Ecto neural progenitor cell (in vitro differentiated cells): ENCODE results near the gene GPR21.

Experiments
- DNase-seq: peaks from one replicate; pipeline ENCODE4 v3.0.0-alpha.2; 2018; ENCODE audit warnings: low spot score

GPR21 gene

DNA sequence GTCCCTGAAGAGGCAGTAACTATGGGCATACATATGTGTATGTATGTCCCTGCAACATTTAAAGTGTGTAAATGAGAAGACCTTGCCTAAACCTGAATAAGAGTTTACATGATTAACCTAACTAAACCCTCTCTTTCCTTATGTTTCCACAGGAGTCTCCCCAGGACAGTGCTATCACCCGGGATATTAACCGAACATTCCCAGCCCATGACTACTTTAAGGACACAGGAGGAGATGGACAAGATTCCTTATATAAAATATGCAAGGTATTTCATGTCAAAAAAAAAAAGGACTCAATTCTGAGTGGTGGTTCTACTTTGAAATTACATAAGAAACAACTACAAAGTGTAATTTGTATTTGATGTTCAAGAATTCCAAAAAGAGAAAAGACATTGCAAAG is 31.7 kb downstream of the GPR21 start:
- no peak for DNase-seq

DNA sequence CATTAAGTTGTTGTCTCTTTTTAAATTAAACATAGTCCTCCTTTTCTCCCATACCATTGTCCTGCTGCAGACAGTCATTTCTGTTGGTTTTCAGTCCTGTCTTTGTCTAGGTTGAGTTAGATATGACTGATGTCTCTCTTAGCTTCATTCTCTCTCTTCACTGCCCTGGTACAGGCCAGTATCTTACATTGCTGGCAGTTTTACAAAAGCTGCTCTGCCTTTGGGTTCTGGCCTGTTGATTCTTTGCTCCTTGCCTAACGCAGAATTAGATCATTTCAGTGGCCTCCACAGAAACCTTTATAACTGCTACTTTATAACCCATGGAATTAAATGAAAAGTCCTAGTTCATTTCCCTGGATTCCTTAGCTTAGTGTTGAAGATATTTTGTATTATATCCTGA is 33.7 kb downstream of the GPR21 start:
- no peak for DNase-seq

DNA sequence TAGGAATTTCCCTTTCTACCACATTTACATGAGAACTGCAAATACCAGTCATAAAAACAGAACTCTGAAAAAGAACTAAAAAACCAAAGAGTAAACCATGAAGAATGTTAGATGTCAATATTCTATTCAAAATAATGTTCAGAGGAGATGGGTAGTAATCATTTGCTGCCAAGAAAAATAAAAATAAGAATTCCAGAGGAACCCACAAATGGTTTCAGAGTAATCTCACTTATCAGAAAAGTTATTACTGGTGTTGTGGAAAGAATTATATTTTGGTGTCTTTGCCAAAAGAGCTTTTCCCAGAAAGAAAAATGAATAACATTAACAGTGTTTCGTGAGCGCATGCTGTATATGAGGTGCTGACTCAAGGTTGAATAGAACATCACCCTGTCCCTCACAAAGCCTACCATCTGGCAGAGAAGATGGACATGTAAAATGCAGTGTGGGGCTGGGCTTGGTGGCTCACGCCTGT is 35.6 kb downstream of the GPR21 start:
- no peak for DNase-seq

DNA sequence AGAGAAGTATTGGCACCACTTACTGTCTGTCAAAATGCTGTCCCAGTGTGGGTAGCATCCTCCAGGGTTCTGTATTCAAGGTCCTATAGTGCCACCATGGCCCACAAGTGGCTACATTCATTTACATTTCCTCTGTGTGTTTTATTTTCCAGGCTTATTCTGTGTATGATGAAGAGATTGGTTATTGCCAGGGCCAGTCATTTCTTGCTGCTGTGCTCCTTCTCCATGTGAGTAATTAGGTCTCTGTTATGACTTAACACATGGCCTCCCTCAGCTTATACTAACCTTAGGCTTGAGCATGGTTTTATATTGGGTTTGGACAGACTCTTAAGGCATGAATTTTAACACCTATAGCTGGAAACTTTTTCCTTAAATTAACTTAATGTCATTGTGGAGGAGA is 36.7 kb downstream of the GPR21 start:
- DNase-seq, result no peak

DNA sequence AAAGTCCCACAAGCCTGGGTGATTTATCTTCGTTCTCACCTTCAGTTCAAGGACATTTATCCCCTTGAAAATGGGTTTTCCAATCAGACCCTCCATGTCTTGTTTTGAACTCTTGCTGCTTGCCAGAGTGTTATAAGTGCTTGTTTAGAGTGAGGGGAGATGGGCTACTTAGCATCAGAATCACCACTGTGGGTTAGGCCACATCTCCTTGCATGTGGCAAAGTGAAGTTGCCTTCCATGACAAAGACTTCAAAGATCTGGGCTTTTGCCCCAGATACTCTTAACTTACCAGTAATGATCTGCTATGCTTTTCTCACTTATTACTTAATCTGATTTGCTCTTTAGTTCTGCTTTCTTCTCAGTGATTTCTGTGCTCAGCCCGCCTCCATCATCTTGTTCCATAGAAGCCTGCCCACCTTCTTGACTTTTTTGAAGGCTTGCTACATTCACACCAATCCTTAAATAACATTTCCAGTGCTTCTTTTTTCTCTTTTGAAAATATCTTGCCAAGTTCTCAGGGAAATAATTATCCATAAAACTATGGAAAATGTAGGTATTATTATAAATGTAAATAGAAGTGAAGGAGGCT is 39.0 kb downstream of the GPR21 start:
- no peak for DNase-seq

DNA sequence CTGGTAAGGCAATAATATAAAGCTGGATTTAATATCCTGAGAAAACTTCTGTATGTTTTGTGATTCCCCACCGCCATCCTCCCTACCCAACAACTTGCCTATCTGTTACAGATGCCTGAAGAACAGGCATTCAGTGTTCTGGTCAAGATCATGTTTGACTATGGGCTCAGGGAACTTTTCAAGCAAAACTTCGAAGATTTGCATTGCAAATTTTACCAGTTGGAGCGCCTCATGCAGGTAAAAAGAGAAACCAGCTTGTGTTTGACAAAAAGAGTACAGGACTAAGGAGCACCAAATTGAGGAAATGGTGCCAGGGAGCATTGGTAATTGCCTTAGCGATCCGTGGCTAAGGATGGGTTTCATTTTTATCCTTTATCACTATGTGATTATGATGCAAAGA is 40.0 kb downstream of the GPR21 start:
- no peak for DNase-seq

DNA sequence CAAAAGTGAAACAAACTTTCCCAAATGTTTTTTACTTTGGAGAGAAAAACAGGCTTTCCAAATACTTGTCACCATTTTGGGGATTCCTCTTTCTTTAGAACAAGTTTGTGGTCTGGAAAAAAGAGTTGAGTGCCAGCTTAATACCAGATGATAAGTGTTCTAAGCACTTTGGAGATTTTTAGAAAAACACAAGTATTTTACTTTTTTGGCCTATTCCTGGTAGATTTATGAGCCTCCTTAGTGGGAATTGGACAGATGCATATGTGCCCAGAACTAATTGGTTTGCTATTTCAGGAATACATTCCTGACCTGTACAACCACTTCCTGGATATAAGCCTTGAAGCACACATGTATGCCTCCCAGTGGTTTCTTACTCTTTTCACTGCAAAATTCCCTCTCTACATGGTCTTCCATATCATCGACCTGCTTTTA is 40.5 kb downstream of the GPR21 start:
- DNase-seq, result no peak

DNA sequence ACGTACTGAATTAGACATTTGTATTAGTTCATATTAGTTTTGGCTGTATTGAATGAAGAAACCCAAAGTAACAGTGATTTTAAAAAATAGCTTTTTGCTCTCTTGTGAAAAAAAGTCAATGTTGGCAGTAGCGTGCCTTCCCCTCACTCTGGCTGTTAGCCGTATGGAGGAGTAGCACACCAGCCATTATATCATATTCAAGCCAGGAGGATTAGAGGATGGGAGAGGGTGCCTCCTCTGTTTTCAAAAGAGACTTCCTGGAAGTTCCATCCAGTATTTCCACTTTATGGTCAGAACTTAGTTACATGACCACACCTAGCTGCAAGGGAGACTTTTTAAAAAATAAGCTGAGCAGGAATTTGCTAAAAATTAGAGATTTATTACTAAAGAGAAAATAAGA is 41.2 kb downstream of the GPR21 start:
- no peak for DNase-seq

DNA sequence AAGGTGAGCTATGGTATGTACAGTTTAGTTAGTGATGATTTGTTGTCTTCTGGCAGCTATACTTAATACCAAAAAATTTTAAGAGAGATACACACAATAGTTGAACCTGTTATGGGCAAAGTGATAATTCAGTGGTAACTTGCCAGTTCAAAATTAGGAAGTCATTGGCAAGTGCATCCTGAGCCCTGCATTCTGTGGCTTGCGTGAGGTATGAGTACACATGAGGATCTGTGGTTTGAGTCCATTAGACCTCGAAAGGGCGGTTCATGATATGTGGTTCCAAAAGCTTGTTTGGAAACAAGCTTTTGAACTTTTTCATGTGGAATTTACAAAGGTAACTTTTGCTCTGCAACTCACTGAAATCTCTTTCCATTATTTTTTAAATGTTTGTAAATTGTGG is 47.0 kb downstream of the GPR21 start:
- no peak for DNase-seq

DNA sequence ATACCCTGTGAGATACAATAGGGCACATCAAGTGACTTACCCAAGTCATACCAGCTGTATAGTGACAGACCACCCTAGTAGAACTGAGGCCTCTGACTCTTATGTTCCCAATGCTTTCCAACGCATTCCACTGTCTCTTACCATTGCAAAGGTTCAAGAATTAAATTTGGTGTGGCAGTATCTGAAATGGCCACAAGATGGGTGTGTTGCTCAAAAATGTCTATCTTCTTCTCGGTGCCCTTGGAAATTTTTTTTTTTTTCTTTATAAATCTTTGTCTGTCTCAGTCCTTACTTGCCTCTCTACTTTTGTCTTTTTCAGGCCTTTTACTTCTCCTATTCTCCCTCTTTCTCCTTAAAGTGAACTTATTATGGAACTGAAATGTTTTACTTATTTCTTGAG is 48.4 kb downstream of the GPR21 start:
- DNase-seq, result no peak

DNA sequence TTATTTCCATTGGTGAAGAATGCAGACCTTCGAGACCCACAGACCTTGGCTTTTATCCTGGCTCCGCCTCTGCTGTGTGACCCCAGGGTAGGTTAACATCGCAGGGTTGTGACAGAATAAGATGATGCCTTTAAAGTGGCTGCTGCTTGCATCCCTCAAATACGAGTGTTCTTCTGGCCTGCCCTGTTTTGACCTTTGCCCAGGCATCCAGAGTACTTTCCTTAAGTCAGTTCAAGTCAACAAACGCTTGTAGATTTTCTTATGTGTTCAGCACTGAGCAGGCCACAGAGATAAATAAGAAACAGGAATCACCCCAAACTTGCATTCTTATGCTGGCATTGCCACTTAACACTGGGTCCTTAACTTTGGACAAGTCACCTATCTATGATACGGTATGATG is 50.2 kb downstream of the GPR21 start:
- DNase-seq, result no peak

DNA sequence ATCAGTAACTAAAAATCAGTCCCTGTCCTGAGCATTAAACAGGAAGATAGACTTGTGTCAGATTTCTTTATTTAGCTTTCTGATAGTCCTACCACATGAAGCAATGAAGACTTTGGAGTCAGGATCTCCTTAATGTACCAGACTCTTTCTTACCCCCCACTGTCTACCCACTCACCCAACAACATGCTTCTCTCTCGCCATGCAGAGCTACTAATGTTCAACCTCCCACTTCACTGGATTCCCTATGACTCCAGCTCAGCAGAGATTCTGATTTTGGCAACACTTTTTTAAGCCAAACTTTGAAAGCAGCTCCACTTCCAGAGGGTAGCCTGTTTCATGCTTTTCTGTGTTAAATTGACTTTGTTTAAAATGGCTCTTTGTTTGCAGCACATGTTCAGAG is 50.8 kb downstream of the GPR21 start:
- no peak for DNase-seq
